Pancreas (tissue), 10 donors: ENCODE results near the gene NUDT7. TPM values are rescaled to one million over a fixed set of nuclear protein-coding genes. Genes with fewer than 3 reads are reported as not detected.

Experiments used
- ATAC-seq, 4 donors: fragments of 200-7000 bp; cut with Tn5 transposase; one replicate each; pipeline versions ENCODE4 v1.8.0 to v1.9.1; 2020; ENCODE audit warnings: mild to moderate bottlenecking in 4 of 4, moderate library complexity in 4 of 4
- DNase-seq, 6 donors: peaks; one replicate each; pipeline ENCODE4 v3.0.0-alpha.2; 2020
- FAIRE-seq: peaks from 2 replicates; lab custom pipeline; 2012; peaks lifted over from hg19 to GRCh38; lab: Jason Lieb, UNC
- H3K27ac ChIP-seq, 4 donors: fragments of 200-600 bp; sonication (generic); 1 replicate in 3 of 4; 2 replicates in 1 of 4; pipeline versions ENCODE4 v1.5.0 to v1.8.0; 2020
- H3K27me3 ChIP-seq, 4 donors: fragments of 200-600 bp; one replicate each; pipeline ENCODE4 v1.8.0; 2021
- H3K36me3 ChIP-seq, 3 donors: fragments of 200-600 bp; sonication (generic) in 1 of 3; one replicate each; pipeline versions ENCODE4 v1.5.0 to v1.8.0; 2020 to 2021
- H3K4me1 ChIP-seq, 3 donors: fragments of 200-600 bp; one replicate each; pipeline ENCODE4 v1.8.0; 2021
- H3K4me3 ChIP-seq, 4 donors: fragments of 200-600 bp; sonication (generic) in 2 of 4; one replicate each; pipeline versions ENCODE4 v1.5.0 to v1.8.0; 2020 to 2021
- H3K9me3 ChIP-seq, 4 donors: fragments of 200-600 bp; one replicate each; pipeline ENCODE4 v1.8.0; 2021
- WGBS, 2 donors: extraction: QIAGEN DNeasy Blood & Tissue Kit; methylation state at CpG; one replicate each; pipeline ENCODE4 v1.1.7; 2013; 5-methylcytosine and 5-hydroxymethylcytosine counted together
- intact Hi-C, 3 donors: fragments of 100-400 bp; cut with DNase I; formaldehyde crosslinking; loops; one replicate each; pipeline versions ENCODE4 v1.11.1 to v1.14.2; 2022
- polyA plus RNA-seq, 2 donors: library from polyadenylated mRNA; stranded (reverse); fragments of 200-250 nt; gene quantifications; one replicate each; pipeline ENCODE4 v1.2.3, GENCODE V29; 2013
- total RNA-seq, 6 donors: library from RNA; stranded (reverse); fragmentation: NEBNext Ultra II Directional in 4 of 6; extraction: Animal tissue kit (Norgen Biotek cat#: 25700) in 4 of 6; gene quantifications; one replicate each; pipeline versions ENCODE4 v1.2.1 to v1.2.4, GENCODE V29; 2021 to 2023
- TF ChIP-seq, protein P1 (sequence below), 4 donors: fragments of 200-600 bp; sonication (generic) in 3 of 4; IDR thresholded peaks; one replicate each; pipeline versions ENCODE4 v1.5.0 to v1.8.0; 2021; ENCODE audit warnings: antibody characterized with exemption in 4 of 4
- donor health status: healthy with polysubstance abuse.
- donor health status: DM: no; HTN: no; CAD: no; lungs with moderate emphysema.
- donor health status: DM: no; HTN: no; CAD: no.
- donor health status: control.
- donor health status: control.
- donor health status: Bipolar disorder and iron deficiency.
- donor health status: DM: yes; HTN: yes; CAD: no.
- donor health status: DM: no; HTN: no; CAD: no.
- donor health status: DM: no; HTN: no; CAD: no.
- donor health status: DM: yes; HTN: yes; CAD: no.

Gene NUDT7
- total and polyA plus RNA-seq, 8 donors, result 2.7 to 9.3 (median 4.1) TPM

DNA sequence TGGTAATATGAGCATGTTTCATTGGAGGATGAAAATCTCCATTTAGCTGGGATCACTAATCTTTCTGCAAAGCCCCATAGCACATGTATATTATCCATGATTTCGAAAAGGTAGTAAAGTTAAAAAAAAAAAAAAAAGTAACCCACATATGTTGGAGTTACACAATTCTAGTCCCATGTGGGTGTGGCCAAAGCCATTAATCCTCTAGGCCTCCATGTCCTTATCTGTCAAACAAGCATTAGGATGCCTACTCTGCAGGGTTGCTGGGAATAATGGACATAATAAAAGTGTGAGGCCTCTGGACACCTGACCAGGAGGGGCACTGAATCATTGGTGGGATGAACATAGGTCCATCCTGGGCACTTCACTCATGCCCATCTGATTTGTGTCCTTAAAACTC is 36.9 kb downstream of the NUDT7 start:
- Histone ChIP-seq H3K27ac (no peak overlapping the region), H3K4me1 (peaks cover 0 to 2% (median 0%) of the 10 kb centered on the region in 3 donors), H3K4me3 (no peak overlapping the region), H3K9me3 (no peaks in the 10 kb centered on the region), H3K36me3 (no peaks in the 10 kb centered on the region), H3K27me3 (no peaks in the 10 kb centered on the region)
- intact Hi-C loops, result no loop called here
- no peak for ATAC-seq
- FAIRE-seq, result no peak
- no peak for DNase-seq
- TF ChIP-seq, protein P1, sequence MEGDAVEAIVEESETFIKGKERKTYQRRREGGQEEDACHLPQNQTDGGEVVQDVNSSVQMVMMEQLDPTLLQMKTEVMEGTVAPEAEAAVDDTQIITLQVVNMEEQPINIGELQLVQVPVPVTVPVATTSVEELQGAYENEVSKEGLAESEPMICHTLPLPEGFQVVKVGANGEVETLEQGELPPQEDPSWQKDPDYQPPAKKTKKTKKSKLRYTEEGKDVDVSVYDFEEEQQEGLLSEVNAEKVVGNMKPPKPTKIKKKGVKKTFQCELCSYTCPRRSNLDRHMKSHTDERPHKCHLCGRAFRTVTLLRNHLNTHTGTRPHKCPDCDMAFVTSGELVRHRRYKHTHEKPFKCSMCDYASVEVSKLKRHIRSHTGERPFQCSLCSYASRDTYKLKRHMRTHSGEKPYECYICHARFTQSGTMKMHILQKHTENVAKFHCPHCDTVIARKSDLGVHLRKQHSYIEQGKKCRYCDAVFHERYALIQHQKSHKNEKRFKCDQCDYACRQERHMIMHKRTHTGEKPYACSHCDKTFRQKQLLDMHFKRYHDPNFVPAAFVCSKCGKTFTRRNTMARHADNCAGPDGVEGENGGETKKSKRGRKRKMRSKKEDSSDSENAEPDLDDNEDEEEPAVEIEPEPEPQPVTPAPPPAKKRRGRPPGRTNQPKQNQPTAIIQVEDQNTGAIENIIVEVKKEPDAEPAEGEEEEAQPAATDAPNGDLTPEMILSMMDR (IDR thresholded peaks at IDR 0.05), result no peak
- WGBS, 2 donors, result 78 to 100% methylated on average over 1 of the region's 1 CpG

DNA sequence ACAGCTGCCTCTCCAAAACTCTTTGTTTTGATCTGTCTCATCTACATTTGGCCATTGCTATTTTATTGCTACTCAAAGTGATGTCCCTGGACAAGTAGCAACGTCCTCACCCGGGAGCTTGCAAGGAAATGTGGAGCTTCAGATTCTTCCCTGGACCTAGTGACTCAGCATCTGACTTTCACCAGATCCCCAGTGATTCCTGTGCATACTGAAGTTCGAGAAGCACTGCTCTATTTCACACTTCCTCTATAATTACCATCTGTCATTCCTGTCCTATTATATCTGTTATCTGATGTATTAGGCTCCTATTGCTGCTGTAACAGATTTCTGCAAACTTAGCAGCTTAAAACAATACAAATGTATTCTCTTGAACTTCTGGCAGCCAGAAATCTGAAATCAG is 37.5 kb downstream of the NUDT7 start:
- Histone ChIP-seq H3K36me3 (no peaks in the 10 kb centered on the region), H3K27me3 (no peaks in the 10 kb centered on the region), H3K4me3 (no peak overlapping the region), H3K4me1 (peaks cover 0 to 4% (median 0%) of the 10 kb centered on the region in 3 donors), H3K27ac (no peak overlapping the region), H3K9me3 (no peaks in the 10 kb centered on the region)
- 67 to 72% methylated on average over 3 of the region's 3 CpGs for WGBS, 2 donors
- DNase-seq (no peak), FAIRE-seq (no peak), ATAC-seq (no peak)
- intact Hi-C loops, result no loop called here
- TF ChIP-seq, protein P1 (IDR thresholded peaks at IDR 0.05), result no peak

DNA sequence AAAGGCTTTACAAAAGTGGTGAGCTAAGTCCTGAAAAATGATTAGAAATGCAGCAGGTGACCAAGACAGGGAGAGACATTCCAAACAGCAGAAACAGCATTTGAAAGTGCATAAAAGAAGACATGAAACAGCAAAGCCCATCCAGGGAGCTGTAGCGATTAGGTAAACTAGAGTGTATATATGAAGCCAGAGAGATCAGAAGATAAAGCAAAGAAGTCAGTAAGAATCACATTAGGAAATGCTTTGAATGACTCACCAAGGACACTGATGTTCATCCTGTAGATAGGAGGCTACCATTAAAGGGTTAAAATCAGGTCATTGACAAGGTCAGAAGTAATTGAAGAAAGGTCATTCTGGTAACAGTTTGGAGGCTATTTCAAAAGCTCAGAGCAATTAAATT is 38.5 kb downstream of the NUDT7 start:
- TF ChIP-seq, protein P1 (IDR thresholded peaks at IDR 0.05), result no peak
- no peak for DNase-seq
- no peak overlapping the region for H3K4me3 ChIP-seq
- 65 to 70% methylated on average over 1 of the region's 1 CpG for WGBS, 2 donors
- H3K4me1 ChIP-seq, result peaks cover 0 to 4% (median 0%) of the 10 kb centered on the region in 3 donors
- no peaks in the 10 kb centered on the region for H3K9me3 ChIP-seq
- H3K36me3 ChIP-seq, result no peaks in the 10 kb centered on the region
- intact Hi-C loops, result no loop called here
- no peak for ATAC-seq
- no peak overlapping the region for H3K27ac ChIP-seq
- no peak for FAIRE-seq
- H3K27me3 ChIP-seq, result no peaks in the 10 kb centered on the region

DNA sequence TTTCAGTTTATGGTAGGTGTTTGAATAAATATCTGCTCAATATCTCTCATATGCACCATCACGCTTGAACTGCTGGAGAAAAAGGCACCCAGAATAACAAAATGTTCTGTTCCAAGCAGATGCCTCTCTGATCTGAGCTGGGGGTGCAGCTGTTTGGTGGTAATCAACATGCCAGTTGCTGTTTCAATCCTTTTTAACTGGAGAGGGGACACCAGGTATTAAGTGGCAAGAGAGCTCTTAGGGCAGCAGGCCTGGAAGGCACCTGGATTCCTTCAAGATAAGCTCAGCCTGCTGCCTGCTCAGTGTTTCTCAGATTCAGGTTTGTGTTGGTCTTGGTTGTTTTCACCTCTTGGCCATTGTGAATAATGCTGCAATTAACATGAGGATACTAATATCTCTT is 38.9 kb downstream of the NUDT7 start:
- 85 to 92% methylated on average over 1 of the region's 1 CpG for WGBS, 2 donors
- Histone ChIP-seq H3K27ac (no peak overlapping the region), H3K9me3 (no peaks in the 10 kb centered on the region), H3K36me3 (no peaks in the 10 kb centered on the region), H3K4me3 (no peak overlapping the region), H3K4me1 (peaks cover 0 to 4% (median 0%) of the 10 kb centered on the region in 3 donors), H3K27me3 (no peaks in the 10 kb centered on the region)
- intact Hi-C loops, result no loop called here
- DNase-seq, result no peak
- TF ChIP-seq, protein P1 (IDR thresholded peaks at IDR 0.05), result no peak
- peak in 1 of 4 donors; percentile 68 for ATAC-seq
- FAIRE-seq, result no peak

DNA sequence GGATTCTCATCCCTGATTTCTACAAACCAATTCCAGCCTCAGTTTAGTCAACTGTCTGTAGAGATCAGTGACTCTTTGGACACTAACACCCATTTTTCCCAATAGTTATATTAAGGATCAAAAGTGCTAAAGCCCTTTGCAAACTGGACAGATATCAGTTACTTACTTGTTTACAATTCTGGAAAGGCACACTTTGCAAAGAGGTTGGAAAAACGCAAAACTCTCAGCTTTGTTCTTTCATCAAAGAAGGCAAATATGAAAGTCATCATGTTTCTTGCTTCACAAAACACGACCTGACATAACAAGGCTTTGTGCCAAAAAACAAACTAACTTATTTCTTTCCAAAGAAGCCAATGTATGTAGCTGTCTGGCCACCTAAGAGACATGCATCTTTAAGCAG is 39.9 kb downstream of the NUDT7 start:
- intact Hi-C loops, result no loop called here
- FAIRE-seq (no peak), DNase-seq (no peak), ATAC-seq (no peak)
- Histone ChIP-seq H3K4me3 (no peak overlapping the region), H3K4me1 (peaks cover 0 to 4% (median 0%) of the 10 kb centered on the region in 3 donors), H3K27me3 (no peaks in the 10 kb centered on the region), H3K27ac (no peak overlapping the region), H3K9me3 (no peaks in the 10 kb centered on the region), H3K36me3 (no peaks in the 10 kb centered on the region)
- 29 to 33% methylated on average over 2 of the region's 2 CpGs for WGBS, 2 donors
- TF ChIP-seq, protein P1 (IDR thresholded peaks at IDR 0.05), result no peak
